A549 (cell line): Measurements from ENCODE around the gene NRN1L.

ENCODE experiments used
- CHD4 ChIP-seq: fragments of 200-600 bp; sonication (generic); IDR thresholded peaks from 2 replicates; pipeline ENCODE4 v1.6.1; 2016; ENCODE audit warnings: antibody characterized with exemption, mild to moderate bottlenecking, borderline replicate concordance
- CTCF ChIP-seq: fragments of >200 bp; sonication (Bioruptor Twin); formaldehyde crosslinking; IDR thresholded peaks from 3 replicates; pipeline ENCODE4 v1.5.1; 2016
- ELK1 ChIP-seq: fragments of 150-350 bp; IDR thresholded peaks from 2 replicates; pipeline ENCODE4 v1.6.1; 2014; ENCODE audit warnings: low read depth, mild to moderate bottlenecking, low read length
- EP300 ChIP-seq, 2 experiments: fragments of >200 bp; sonication (Bioruptor Twin); formaldehyde crosslinking; IDR thresholded peaks; 2 replicates in 1 of 2; 3 replicates in 1 of 2; pipeline ENCODE4 v1.6.1; 2016 to 2017
- JUN ChIP-seq, 2 experiments: fragments of >200 bp; sonication (Bioruptor Twin); formaldehyde crosslinking; IDR thresholded peaks; 2 replicates in 1 of 2; 3 replicates in 1 of 2; pipeline ENCODE4 v1.6.1; 2016 to 2017
- KDM1A ChIP-seq: fragments of 200-600 bp; sonication (generic); IDR thresholded peaks from 2 replicates; pipeline ENCODE4 v1.6.1; 2016; ENCODE audit warnings: low read depth, mild to moderate bottlenecking
- MAFK ChIP-seq: fragments of 450-650 bp; IDR thresholded peaks from 2 replicates; pipeline ENCODE4 v1.6.1; 2014; ENCODE audit not compliant: partially characterized antibody
- MYC ChIP-seq: IDR thresholded peaks from 2 replicates; pipeline ENCODE4 v1.6.1; 2012; ENCODE audit warnings: mild to moderate bottlenecking, inconsistent platforms, low read length, improper control_type of control experiment, borderline replicate concordance
- POLR2A ChIP-seq: IDR thresholded peaks from 2 replicates; pipeline ENCODE4 v1.6.1; 2012; ENCODE audit warnings: mild to moderate bottlenecking, low read length
- RAD21 ChIP-seq, 2 experiments: fragments of >200 bp in 1 of 2; sonication (Bioruptor Twin) in 1 of 2; formaldehyde crosslinking in 1 of 2; IDR thresholded peaks in 1 of 2; conservative IDR thresholded peaks in 1 of 2; 2 replicates in 1 of 2; 3 replicates in 1 of 2; pipeline ENCODE4 v1.6.1; 2012 to 2018; ENCODE audit warnings: inconsistent platforms in 1 of 2
- SMC3 ChIP-seq: fragments of >200 bp; sonication (Bioruptor Twin); formaldehyde crosslinking; IDR thresholded peaks from 3 replicates; pipeline ENCODE4 v1.6.1; 2018; ENCODE audit warnings: inconsistent platforms
- ZFP36 ChIP-seq: fragments of 450-650 bp; IDR thresholded peaks from 2 replicates; pipeline ENCODE4 v1.6.1; 2014; ENCODE audit warnings: borderline replicate concordance; ENCODE audit not compliant: partially characterized antibody

DNA sequence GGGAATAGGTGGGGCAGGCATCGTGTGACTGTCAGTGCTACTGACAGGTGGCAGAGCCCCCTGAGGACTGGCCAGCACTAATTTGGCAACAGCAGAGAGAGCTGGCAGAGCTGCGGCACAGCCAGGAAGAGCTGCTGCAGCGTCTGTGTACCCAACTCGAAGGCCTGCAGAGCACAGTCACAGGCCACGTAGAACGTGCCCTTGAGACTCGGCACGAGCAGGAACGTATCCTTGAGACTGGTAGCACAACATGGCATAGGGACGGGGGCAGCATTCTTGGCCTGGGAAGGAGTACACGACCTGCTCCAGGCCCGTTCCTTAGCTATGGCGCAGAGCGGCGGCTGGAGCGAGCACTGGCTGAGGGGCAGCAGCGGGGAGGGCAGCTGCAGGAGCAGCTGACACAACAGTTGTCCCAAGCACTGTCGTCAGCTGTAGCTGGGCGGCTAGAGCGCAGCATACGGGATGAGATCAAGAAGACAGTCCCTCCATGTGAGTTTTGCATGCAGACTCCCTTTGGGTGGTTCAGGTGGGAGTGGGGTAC, 3.0 kb upstream of the NRN1L start:
- TF ChIP-seq MYC, result no peak
- no peak for TF ChIP-seq KDM1A
- no peak for TF ChIP-seq CTCF
- TF ChIP-seq ZFP36, result no peak
- no peak for TF ChIP-seq MAFK
- TF ChIP-seq CHD4, result no peak
- TF ChIP-seq EP300 (IDR thresholded peaks at IDR 0.05), result no peak
- TF ChIP-seq POLR2A, result no peak
- no peak for TF ChIP-seq RAD21 (conservative IDR thresholded peaks at IDR 0.05 in 1 of 2, IDR thresholded peaks at IDR 0.05 in 1 of 2)
- no peak for TF ChIP-seq JUN (IDR thresholded peaks at IDR 0.05)
- TF ChIP-seq SMC3, result no peak
- no peak for TF ChIP-seq ELK1
